Endothelial cell of umbilical vein (primary cell): Measurements from ENCODE around the gene DYNC2H1. TPM values are rescaled to one million over a fixed set of nuclear protein-coding genes. Genes with fewer than 3 reads are reported as not detected.

Experiments used
- BruUV-seq: library from RNA; stranded (reverse); fragments of 400-500 nt; replicated peaks from 2 replicates; lab custom pipeline; 2021; lab: Mats Ljungman, UMichigan
- CTCF ChIA-PET: fragments of 300-600, 350-600 bp; sonication (Branson Sonifier 250); formaldehyde crosslinking; loops from one replicate; lab custom pipeline; 2021; ENCODE audit warnings: antibody characterized with exemption, inconsistent platforms; lab: Charles Lee
- POLR2A ChIA-PET: fragments of 300-600, 350-600 bp; sonication (Branson Sonifier 250); formaldehyde crosslinking; loops from one replicate; lab custom pipeline; 2021; ENCODE audit warnings: antibody characterized with exemption, inconsistent platforms; lab: Charles Lee
- DNase-seq: peaks from one replicate; pipeline ENCODE4 v3.0.0-alpha.2; 2011; ENCODE audit warnings: low read depth, low spot score
- FAIRE-seq: peaks from 2 replicates; lab custom pipeline; 2011; peaks lifted over from hg19 to GRCh38; lab: Jason Lieb, UNC
- H2AFZ ChIP-seq: 2 replicates; pipeline ENCODE4 v1.6.0; 2012; ENCODE audit warnings: low read depth, low read length, control low read depth, inconsistent platforms
- H3K27ac ChIP-seq: 2 replicates; pipeline ENCODE4 v1.5.1; 2011; ENCODE audit warnings: low read depth, mild to moderate bottlenecking, control low read depth, low read length, moderate library complexity; ENCODE audit not compliant: insufficient read depth
- H3K27me3 ChIP-seq, 2 experiments: 2 replicates each; pipeline versions ENCODE4 v1.6.0 to v1.6.1; 2011; ENCODE audit warnings: low read length in 2 of 2, mixed read lengths in 1 of 2; ENCODE audit not compliant: control insufficient read depth in 2 of 2, insufficient read depth in 2 of 2
- H3K36me3 ChIP-seq, 2 experiments: 2 replicates in 1 of 2; 3 replicates in 1 of 2; pipeline ENCODE4 v1.5.1; 2011; ENCODE audit warnings: low read length in 2 of 2, mild to moderate bottlenecking in 1 of 2, moderate library complexity in 1 of 2; ENCODE audit not compliant: control insufficient read depth in 2 of 2, insufficient read depth in 2 of 2; ENCODE audit errors: extremely low read depth in 1 of 2
- H3K4me1 ChIP-seq: 3 replicates; pipeline ENCODE4 v1.5.1; 2011; ENCODE audit warnings: mild to moderate bottlenecking, low read length; ENCODE audit not compliant: control insufficient read depth, insufficient read depth; ENCODE audit errors: extremely low read depth
- H3K4me2 ChIP-seq: 2 replicates; pipeline ENCODE4 v1.6.1; 2011; ENCODE audit warnings: low read length, control low read depth, mixed read lengths; ENCODE audit not compliant: insufficient read depth
- H3K4me3 ChIP-seq, 3 experiments: fragments of 200-600 bp in 1 of 3; sonication (generic), shearing (Covaris generic) in 1 of 3; replicated peaks in 1 of 3; 2 replicates each; pipeline ENCODE4 v1.5.1; 2011 to 2016; ENCODE audit warnings: control low read depth in 3 of 3, low read length in 3 of 3, mild to moderate bottlenecking in 2 of 3, inconsistent platforms in 1 of 3, low read depth in 1 of 3, moderate library complexity in 1 of 3; ENCODE audit not compliant: insufficient read depth in 1 of 3
- H3K79me2 ChIP-seq: 2 replicates; pipeline ENCODE4 v1.6.0; 2012; ENCODE audit warnings: low read length, inconsistent platforms; ENCODE audit not compliant: control insufficient read depth, insufficient read depth
- H3K9ac ChIP-seq: replicated peaks from 2 replicates; pipeline ENCODE3; 2011; ENCODE audit warnings: low read length, control low read depth; ENCODE audit not compliant: insufficient read depth; ENCODE audit errors: extremely low read depth
- H3K9me1 ChIP-seq: replicated peaks from 3 replicates; pipeline ENCODE4 v1.6.0; 2011; ENCODE audit warnings: mild to moderate bottlenecking, low read length; ENCODE audit not compliant: control insufficient read depth, insufficient read depth; ENCODE audit errors: extremely low read depth
- H3K9me3 ChIP-seq: replicated peaks from 2 replicates; pipeline ENCODE4 v1.5.1; 2012; ENCODE audit warnings: low read length, inconsistent platforms; ENCODE audit not compliant: control insufficient read depth, insufficient read depth
- H4K20me1 ChIP-seq: replicated peaks from 2 replicates; pipeline ENCODE3; 2011; ENCODE audit warnings: mild to moderate bottlenecking, low read length; ENCODE audit not compliant: control insufficient read depth, insufficient read depth; ENCODE audit errors: extremely low read depth
- EZH2 ChIP-seq: IDR thresholded peaks from 2 replicates; pipeline ENCODE4 v1.6.1; 2012; ENCODE audit warnings: borderline replicate concordance, low read depth, mild to moderate bottlenecking, moderate library complexity, low read length, inconsistent platforms; ENCODE audit not compliant: severe bottlenecking
- FOS ChIP-seq: IDR thresholded peaks from 2 replicates; pipeline ENCODE4 v1.6.1; 2011; ENCODE audit warnings: mild to moderate bottlenecking, low read length, moderate library complexity, borderline replicate concordance; ENCODE audit not compliant: insufficient read depth
- GATA2 ChIP-seq: IDR thresholded peaks from 2 replicates; pipeline ENCODE4 v1.7.0; 2011; ENCODE audit warnings: low read depth, mild to moderate bottlenecking, moderate library complexity, mixed read lengths, low read length; ENCODE audit not compliant: insufficient read length, insufficient read depth
- JUN ChIP-seq: IDR thresholded peaks from 2 replicates; pipeline ENCODE4 v1.6.1; 2011; ENCODE audit warnings: borderline replicate concordance, low read depth; ENCODE audit not compliant: insufficient read length, insufficient read depth
- MYC ChIP-seq: IDR thresholded peaks from one replicate; pipeline ENCODE4 v1.6.1; 2011; ENCODE audit warnings: mild to moderate bottlenecking, low read depth, low read length
- POLR2A ChIP-seq: IDR thresholded peaks from 2 replicates; pipeline ENCODE4 v1.6.1; 2012; ENCODE audit warnings: low read depth, mild to moderate bottlenecking, control low read depth, low read length
- POLR2AphosphoS5 ChIP-seq: IDR thresholded peaks from 2 replicates; pipeline ENCODE4 v1.6.1; 2012; ENCODE audit warnings: low read depth, mild to moderate bottlenecking, control low read depth, low read length, moderate library complexity; ENCODE audit not compliant: insufficient read depth
- dilution Hi-C: fragments of 300-500 bp; cut with MboI; formaldehyde crosslinking; loops from one replicate; pipeline ENCODE4 v1.15.0; 2019; ENCODE audit warnings: low sequenced_read_pairs; ENCODE audit not compliant: extremely low pct_ligation_motif_present
- intact Hi-C: fragments of 100-400 bp; cut with micrococcal nuclease; formaldehyde crosslinking; loops from one replicate; pipeline ENCODE4 v1.10.0; 2022
- polyA plus RNA-seq, 4 experiments: library from polyadenylated mRNA; depleted of rRNA in 3 of 4; stranded (reverse) in 3 of 4; unstranded in 1 of 4; fragments of >200 nt; gene quantifications; 2 replicates each; pipeline versions ENCODE4 v1.2.1 to v1.2.3, GENCODE V29; 2011 to 2012; ENCODE audit warnings: missing spikeins in 1 of 4
- total RNA-seq: library from RNA; stranded (reverse); gene quantifications from 2 replicates; pipeline ENCODE4 v1.2.3, GENCODE V29; 2021
- TF ChIP-seq, protein P1 (sequence below): IDR thresholded peaks from 2 replicates; pipeline ENCODE4 v1.6.1; 2011; ENCODE audit not compliant: insufficient read depth, insufficient read length
- TF ChIP-seq, protein P2 (sequence below), 2 donors: IDR thresholded peaks; 1 replicate in 1 of 2; 2 replicates in 1 of 2; pipeline ENCODE4 v1.5.1; 2011; ENCODE audit warnings: low read length in 2 of 2, mild to moderate bottlenecking in 2 of 2, moderate library complexity in 2 of 2, control low read depth in 1 of 2, inconsistent platforms in 1 of 2, low read depth in 1 of 2; ENCODE audit not compliant: insufficient read depth in 1 of 2; ENCODE audit errors: extremely low read depth in 1 of 2

DYNC2H1 gene
- total and polyA plus RNA-seq, 2 donors (not counting 3 experiments of a cell fraction or from before 2014, with no cell fraction given) = 1.9 to 4.2 TPM

DNA sequence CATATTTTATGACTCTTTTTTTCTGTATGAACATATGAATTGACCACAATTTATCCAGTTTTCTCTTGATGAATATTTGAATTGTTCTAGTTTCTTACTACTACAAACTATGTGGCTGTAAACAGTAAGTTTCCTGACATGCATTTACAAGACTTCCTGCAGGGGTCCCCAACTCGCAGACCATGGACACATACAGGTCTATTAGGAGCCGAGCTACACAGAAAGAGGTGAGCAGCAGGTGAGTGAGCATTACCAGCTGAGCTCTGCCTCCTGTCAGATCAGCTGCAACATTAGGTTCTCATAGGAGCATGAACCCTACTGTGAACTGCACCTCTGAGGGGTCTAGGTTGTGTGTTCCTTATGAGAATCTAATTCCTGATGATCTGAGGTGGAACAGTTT is 379.4 kb downstream of the DYNC2H1 start:
- intact Hi-C loops = no loop called here

DNA sequence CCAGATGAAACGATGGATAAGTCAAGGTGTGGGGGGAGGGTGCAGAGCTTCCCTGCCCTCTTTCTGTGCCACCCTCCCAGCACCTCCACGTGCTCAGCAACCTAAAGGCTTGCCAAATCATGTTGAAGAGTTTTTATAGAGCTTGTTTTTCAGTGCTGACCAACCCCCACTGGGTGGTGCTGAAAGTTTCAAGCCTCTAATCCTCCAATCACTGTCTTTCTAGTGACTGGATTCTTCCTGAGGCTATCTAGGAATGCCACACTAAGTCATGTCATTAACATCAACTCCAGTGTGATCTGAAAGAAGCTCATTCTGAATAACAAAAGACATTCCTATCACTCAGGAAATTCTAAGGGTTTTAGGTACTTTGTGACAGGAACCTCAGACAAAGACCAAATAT is 382.6 kb downstream of the DYNC2H1 start:
- dilution Hi-C loops = no loop called here
- H3K4me1 ChIP-seq = no peaks in the 10 kb centered on the region
- no peaks in the 10 kb centered on the region for H4K20me1 ChIP-seq
- intact Hi-C loops = no loop called here
- no peaks in the 10 kb centered on the region for H3K36me3 ChIP-seq
- no TSS peak for BruUV-seq
- ChIA-PET CTCF (interaction anchor here (0.8 to 1.3 kb wide), 3 partner anchors 9 to 15 kb away, joined by 3 to 4 read pairs (median 4); no protein-coding TSS in a partner anchor), POLR2A (no interaction called here)
- H3K9me1 ChIP-seq = no peaks in the 10 kb centered on the region
- H3K4me3 ChIP-seq = no peak overlapping the region
- H3K9me3 ChIP-seq = no peaks in the 10 kb centered on the region
- H3K79me2 ChIP-seq = no peaks in the 10 kb centered on the region
- no peak overlapping the region for H3K27ac ChIP-seq
- no peak for FAIRE-seq
- DNase-seq = no peak
- H3K27me3 ChIP-seq = no peaks in the 10 kb centered on the region
- no peak for TF ChIP-seq POLR2A
- TF ChIP-seq JUN = no peak
- no peak for TF ChIP-seq GATA2
- TF ChIP-seq, protein P1, sequence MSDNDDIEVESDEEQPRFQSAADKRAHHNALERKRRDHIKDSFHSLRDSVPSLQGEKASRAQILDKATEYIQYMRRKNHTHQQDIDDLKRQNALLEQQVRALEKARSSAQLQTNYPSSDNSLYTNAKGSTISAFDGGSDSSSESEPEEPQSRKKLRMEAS = no peak
- no peak for TF ChIP-seq EZH2
- TF ChIP-seq MYC = no peak
- TF ChIP-seq, protein P2, sequence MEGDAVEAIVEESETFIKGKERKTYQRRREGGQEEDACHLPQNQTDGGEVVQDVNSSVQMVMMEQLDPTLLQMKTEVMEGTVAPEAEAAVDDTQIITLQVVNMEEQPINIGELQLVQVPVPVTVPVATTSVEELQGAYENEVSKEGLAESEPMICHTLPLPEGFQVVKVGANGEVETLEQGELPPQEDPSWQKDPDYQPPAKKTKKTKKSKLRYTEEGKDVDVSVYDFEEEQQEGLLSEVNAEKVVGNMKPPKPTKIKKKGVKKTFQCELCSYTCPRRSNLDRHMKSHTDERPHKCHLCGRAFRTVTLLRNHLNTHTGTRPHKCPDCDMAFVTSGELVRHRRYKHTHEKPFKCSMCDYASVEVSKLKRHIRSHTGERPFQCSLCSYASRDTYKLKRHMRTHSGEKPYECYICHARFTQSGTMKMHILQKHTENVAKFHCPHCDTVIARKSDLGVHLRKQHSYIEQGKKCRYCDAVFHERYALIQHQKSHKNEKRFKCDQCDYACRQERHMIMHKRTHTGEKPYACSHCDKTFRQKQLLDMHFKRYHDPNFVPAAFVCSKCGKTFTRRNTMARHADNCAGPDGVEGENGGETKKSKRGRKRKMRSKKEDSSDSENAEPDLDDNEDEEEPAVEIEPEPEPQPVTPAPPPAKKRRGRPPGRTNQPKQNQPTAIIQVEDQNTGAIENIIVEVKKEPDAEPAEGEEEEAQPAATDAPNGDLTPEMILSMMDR (IDR thresholded peaks at IDR 0.05; ENCODE audit: extremely low read depth in 1 of 2, insufficient read depth in 1 of 2, low read depth in 1 of 2, low read length in 2 of 2) = no peak
- TF ChIP-seq FOS = no peak
- TF ChIP-seq POLR2AphosphoS5 = no peak
- no peak overlapping the region for H3K4me2 ChIP-seq
- H2AFZ ChIP-seq = no peak overlapping the region
- H3K9ac ChIP-seq = no peak overlapping the region

More for the DNA sequence above, 379.4 kb downstream of the DYNC2H1 start:
- no peaks in the 10 kb centered on the region for H3K9me3 ChIP-seq
- no peaks in the 10 kb centered on the region for H3K27me3 ChIP-seq
- no peak overlapping the region for H3K4me2 ChIP-seq
- H2AFZ ChIP-seq = no peak overlapping the region
- H4K20me1 ChIP-seq = no peaks in the 10 kb centered on the region
- ChIA-PET POLR2A (no interaction called here), CTCF (no interaction called here)
- FAIRE-seq (no peak), DNase-seq (no peak)
- no peak for TF ChIP-seq FOS
- no peak for TF ChIP-seq JUN
- TF ChIP-seq GATA2 = no peak
- no peak for TF ChIP-seq POLR2A
- H3K9ac ChIP-seq = no peak overlapping the region
- H3K4me1 ChIP-seq = no peaks in the 10 kb centered on the region
- no peak overlapping the region for H3K27ac ChIP-seq
- no peaks in the 10 kb centered on the region for H3K79me2 ChIP-seq
- no TSS peak for BruUV-seq
- H3K4me3 ChIP-seq = no peak overlapping the region
- H3K36me3 ChIP-seq = no peaks in the 10 kb centered on the region
- no peaks in the 10 kb centered on the region for H3K9me1 ChIP-seq
- dilution Hi-C loops = no loop called here
